K562 (cell line): ENCODE results near the gene SPAM1.

Experiments
- ATF2 ChIP-seq: sonication (generic); formaldehyde crosslinking; IDR thresholded peaks from 2 replicates; pipeline ENCODE4 v1.8.1; 2022; ENCODE audit warnings: missing genetic modification reagents
- ELF4 ChIP-seq: fragments of 450-650 bp; formaldehyde crosslinking; IDR thresholded peaks from 2 replicates; pipeline ENCODE4 v1.4.0; 2022; ENCODE audit warnings: missing genetic modification characterization
- HMGXB4 ChIP-seq: sonication (generic); formaldehyde crosslinking; IDR thresholded peaks from 2 replicates; pipeline ENCODE4 v1.8.1; 2023; ENCODE audit warnings: mild to moderate bottlenecking, missing genetic modification reagents
- IRF2 ChIP-seq: sonication (generic); formaldehyde crosslinking; IDR thresholded peaks from 2 replicates; pipeline ENCODE4 v1.8.1; 2022; ENCODE audit warnings: mild to moderate bottlenecking, missing genetic modification reagents
- POLR2A ChIP-seq: fragments of 450-650 bp; conservative IDR thresholded peaks from 2 replicates; pipeline ENCODE4 v1.6.1; 2016

- TF ChIP-seq POLR2A (no peak), HMGXB4 (no peak), IRF2 (CRISPR knock-in tag) (no peak), ELF4 (CRISPR knock-in tag) (no peak), ATF2 (CRISPR knock-in tag) (no peak)
Measured at GRCh38 chr7:123941391-123942180, 16.5 kb downstream of the SPAM1 start.
